Right renal pelvis (tissue), 4 donors: ENCODE data around the gene ZNF281. TPM values are rescaled to one million over a fixed set of nuclear protein-coding genes. Genes with fewer than 3 reads are reported as not detected.

Source experiments
- DNase-seq, 4 donors: peaks; one replicate each; pipeline ENCODE4 v3.0.0-alpha.2; 2013; ENCODE audit warnings: low read depth in 4 of 4, low spot score in 3 of 4, missing footprints in 1 of 4
- polyA plus RNA-seq, 4 donors: library from polyadenylated mRNA; unstranded; fragments of 120-200 nt; gene quantifications; one replicate each; pipeline ENCODE4 v1.2.1, GENCODE V29; 2013; ENCODE audit not compliant: insufficient read length in 4 of 4

ZNF281 gene
- polyA plus RNA-seq, 4 donors, result 23.0 to 31.1 (median 30.0) TPM

GRCh38 chr1:200399860-200400259 is 10.0 kb downstream of the ZNF281 start:
- DNase-seq, result no peak

GRCh38 chr1:200398373-200398772 is 11.5 kb downstream of the ZNF281 start:
- no peak for DNase-seq

GRCh38 chr1:200392625-200393185 is 17.1 kb downstream of the ZNF281 start:
- DNase-seq, result no peak

- DNase-seq, result no peak
These were observed 18.1 kb downstream of the ZNF281 start for GRCh38 chr1:200391747-200392146.

- no peak for DNase-seq
These were observed 21.0 kb downstream of the ZNF281 start for GRCh38 chr1:200388791-200389190.

- no peak for DNase-seq
These were observed 23.4 kb downstream of the ZNF281 start for GRCh38 chr1:200386416-200386815.

- no peak for DNase-seq
These were observed 24.9 kb downstream of the ZNF281 start for GRCh38 chr1:200384818-200385390.

GRCh38 chr1:200381256-200381984 is 28.4 kb downstream of the ZNF281 start:
- DNase-seq, result no peak

- DNase-seq, result no peak
These were observed 29.2 kb downstream of the ZNF281 start for GRCh38 chr1:200380589-200381021.

- DNase-seq, result no peak
These were observed 29.8 kb downstream of the ZNF281 start for GRCh38 chr1:200379940-200380588.

GRCh38 chr1:200379432-200379757 is 30.4 kb downstream of the ZNF281 start:
- no peak for DNase-seq

- DNase-seq, result no peak
These were observed 31.7 kb downstream of the ZNF281 start for GRCh38 chr1:200378096-200378495.

- no peak for DNase-seq
These were observed 33.3 kb downstream of the ZNF281 start for GRCh38 chr1:200376528-200376927.

GRCh38 chr1:200374569-200375295 is 35.1 kb downstream of the ZNF281 start:
- DNase-seq, result no peak

GRCh38 chr1:200373811-200374231 is 36.0 kb downstream of the ZNF281 start:
- no peak for DNase-seq

GRCh38 chr1:200372885-200373181 is 37.0 kb downstream of the ZNF281 start:
- DNase-seq, result no peak

GRCh38 chr1:200372095-200372884 is 37.5 kb downstream of the ZNF281 start:
- DNase-seq, result no peak

- no peak for DNase-seq
These were observed 40.1 kb downstream of the ZNF281 start for GRCh38 chr1:200369706-200370105.

GRCh38 chr1:200369131-200369530 is 40.7 kb downstream of the ZNF281 start:
- no peak for DNase-seq

- DNase-seq, result no peak
These were observed 41.3 kb downstream of the ZNF281 start for GRCh38 chr1:200368556-200368955.
